OCI-LY3 (cell line): ENCODE measurements around the gene CNN3.
"Not testable (repeated sequence)": the region's sequence is repeated elsewhere in the genome, so short reads cannot be mapped to it uniquely, and the experiment has no call there.

Source experiments
- H2AFZ ChIP-seq: fragments of 200-600, 300-600 bp; shearing (Covaris generic); 2 replicates; pipeline ENCODE4 v1.6.0; 2014; ENCODE audit warnings: antibody characterized with exemption, low read depth, low read length
- H3K27ac ChIP-seq: fragments of 200-600, 300-600 bp; sonication (generic); 2 replicates; pipeline ENCODE4 v1.5.1; 2014; ENCODE audit warnings: mild to moderate bottlenecking, low read length, moderate library complexity, mixed read lengths
- H3K27me3 ChIP-seq: fragments of 200-600, 300-600 bp; sonication (generic); 2 replicates; pipeline ENCODE4 v1.6.1; 2014; ENCODE audit warnings: low read depth, low read length, mixed read lengths
- H3K36me3 ChIP-seq: fragments of 200-600, 300-600 bp; sonication (generic); replicated peaks from 2 replicates; pipeline ENCODE3; 2014; ENCODE audit warnings: low read depth, low read length, mixed read lengths
- H3K4me1 ChIP-seq: fragments of 300-600, 200-600 bp; sonication (generic); 2 replicates; pipeline ENCODE4 v1.6.1; 2014; ENCODE audit warnings: low read length, mixed read lengths
- H3K4me2 ChIP-seq: fragments of 200-600, 300-600 bp; sonication (generic); 2 replicates; pipeline ENCODE4 v1.6.1; 2014; ENCODE audit warnings: low read length, mixed read lengths
- H3K4me3 ChIP-seq: fragments of 300-600, 200-600 bp; sonication (generic); 2 replicates; pipeline ENCODE4 v1.5.1; 2014; ENCODE audit warnings: antibody characterized with exemption, mild to moderate bottlenecking, low read length, moderate library complexity
- H3K79me2 ChIP-seq: fragments of 300-600, 200-600 bp; shearing (Covaris generic); 2 replicates; pipeline ENCODE4 v1.6.1; 2014; ENCODE audit warnings: mild to moderate bottlenecking, low read length, mixed read lengths
- H3K9ac ChIP-seq: fragments of 300-600, 200-600 bp; shearing (Covaris generic); 2 replicates; pipeline ENCODE4 v1.6.0; 2014; ENCODE audit warnings: mild to moderate bottlenecking, low read length, moderate library complexity
- H3K9me3 ChIP-seq: fragments of 200-600, 300-600 bp; shearing (Covaris generic); 2 replicates; pipeline ENCODE4 v1.6.1; 2014; ENCODE audit warnings: low read length, mixed read lengths; ENCODE audit not compliant: insufficient read depth
- H4K20me1 ChIP-seq: fragments of 200-600, 300-600 bp; sonication (generic); 2 replicates; pipeline ENCODE4 v1.6.1; 2016; ENCODE audit warnings: low read length, mixed read lengths; ENCODE audit not compliant: insufficient read depth
- CTCF ChIP-seq: fragments of 200-600, 300-600 bp; sonication (generic); IDR thresholded peaks from 2 replicates; pipeline ENCODE4 v1.5.1; 2014; ENCODE audit warnings: antibody characterized with exemption, low read length, low read depth
- EZH2phosphoT487 ChIP-seq: fragments of 200-600 bp; shearing (Covaris generic); IDR thresholded peaks from 2 replicates; pipeline ENCODE4 v1.6.1; 2018; ENCODE audit warnings: antibody characterized with exemption, mixed run types, low read depth

CNN3 gene

DNA sequence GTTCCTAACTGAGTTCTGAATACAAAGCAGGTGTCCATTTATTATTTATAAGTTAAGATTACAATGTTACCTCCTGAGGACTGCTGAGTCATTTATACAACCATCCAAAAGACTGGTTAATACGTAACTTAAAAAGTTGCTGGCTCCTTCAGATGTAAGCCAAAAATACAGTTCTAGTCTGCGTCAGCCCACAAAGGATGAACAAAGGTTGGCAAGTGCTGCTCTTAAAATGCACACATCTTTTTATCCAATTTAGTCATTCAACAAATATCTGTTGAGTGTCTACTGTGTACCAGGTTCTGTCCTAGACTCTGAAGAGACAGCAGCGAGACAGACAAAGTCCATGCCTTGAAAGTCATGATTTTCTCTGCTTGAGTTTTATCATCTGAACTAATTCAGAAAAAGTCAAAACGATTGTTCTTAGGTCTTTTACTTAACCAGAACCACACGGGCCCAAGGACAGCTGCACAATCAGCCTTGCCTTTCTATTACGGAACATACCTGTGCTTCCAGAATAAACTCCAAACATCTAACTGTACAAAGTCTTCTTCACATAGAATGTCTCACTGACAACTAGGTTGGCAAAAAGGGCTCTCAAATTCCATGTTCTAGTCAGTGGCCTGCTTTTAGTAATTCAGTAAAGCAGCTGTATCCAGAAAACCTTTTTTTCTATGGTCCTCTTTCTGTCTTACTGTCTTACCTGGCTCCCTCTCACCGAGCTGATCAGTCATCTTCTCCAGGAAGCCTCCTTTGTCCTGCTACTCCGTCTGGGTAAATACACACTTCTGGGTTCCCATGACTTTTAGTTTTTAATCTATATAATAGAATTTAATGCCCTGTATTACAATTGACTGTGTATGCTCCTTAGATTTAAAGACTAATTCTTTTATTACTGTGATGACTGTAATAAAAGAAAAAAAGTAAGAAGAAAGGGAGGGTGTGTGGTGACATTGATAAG, 15.5 kb upstream of the CNN3 start:
- Histone ChIP-seq H4K20me1 (no peaks in the 10 kb centered on the region), H3K9me3 (no peaks in the 10 kb centered on the region), H2AFZ (no peak overlapping the region; the same call in 1 of the 2 replicates), H3K4me1 (peaks cover 5% of the 10 kb centered on the region; the same call in 1 of the 2 replicates), H3K27me3 (no peaks in the 10 kb centered on the region), H3K79me2 (no peaks in the 10 kb centered on the region), H3K27ac (no peak overlapping the region), H3K36me3 (no peaks in the 10 kb centered on the region), H3K9ac (no peak overlapping the region), H3K4me2 (no peak overlapping the region), H3K4me3 (no peak overlapping the region)
- no peak for TF ChIP-seq CTCF
- TF ChIP-seq EZH2phosphoT487 = no peak

GRCh38 chr1:94941480-94941879, 14.6 kb upstream of the CNN3 start:
- H3K9me3 ChIP-seq, H3K4me3 ChIP-seq, H3K36me3 ChIP-seq, H3K27ac ChIP-seq, H3K27me3 ChIP-seq, H3K9ac ChIP-seq, H2AFZ ChIP-seq, H4K20me1 ChIP-seq, H3K4me2 ChIP-seq, H3K4me1 ChIP-seq, H3K79me2 ChIP-seq: not testable (repeated sequence)

- Histone ChIP-seq H3K27me3 (no peaks in the 10 kb centered on the region), H2AFZ (no peak overlapping the region), H3K9ac (no peak overlapping the region), H3K4me1 (no peaks in the 10 kb centered on the region), H3K36me3 (no peaks in the 10 kb centered on the region), H3K4me3 (no peak overlapping the region), H3K27ac (no peak overlapping the region), H3K4me2 (no peak overlapping the region), H3K79me2 (no peaks in the 10 kb centered on the region), H4K20me1 (no peaks in the 10 kb centered on the region), H3K9me3 (no peaks in the 10 kb centered on the region)
- TF ChIP-seq CTCF = no peak
These were observed 13.8 kb upstream of the CNN3 start for GRCh38 chr1:94940738-94941137.

- no peaks in the 10 kb centered on the region for H3K36me3 ChIP-seq
- no peaks in the 10 kb centered on the region for H3K79me2 ChIP-seq
- no peaks in the 10 kb centered on the region for H3K4me1 ChIP-seq
- H3K4me3 ChIP-seq = no peak overlapping the region
- no peaks in the 10 kb centered on the region for H4K20me1 ChIP-seq
- H3K27me3 ChIP-seq = no peaks in the 10 kb centered on the region
- no peak overlapping the region for H3K27ac ChIP-seq
- no peak for TF ChIP-seq CTCF
- TF ChIP-seq EZH2phosphoT487 = no peak
- H3K4me2 ChIP-seq = no peak overlapping the region
- H2AFZ ChIP-seq = no peak overlapping the region
- no peaks in the 10 kb centered on the region for H3K9me3 ChIP-seq
- no peak overlapping the region for H3K9ac ChIP-seq
These were observed 10.9 kb upstream of the CNN3 start for GRCh38 chr1:94937820-94938219.
